HG03521 (cell line): Measurements from ENCODE around the gene EML1.

Experiments used
- ATAC-seq: cut with Tn5 transposase; IDR thresholded peaks from one replicate; pipeline ENCODE4 v1.9.1; 2021; ENCODE audit warnings: mild to moderate bottlenecking, moderate library complexity; ENCODE audit not compliant: unreplicated experiment

Gene EML1, protein sequence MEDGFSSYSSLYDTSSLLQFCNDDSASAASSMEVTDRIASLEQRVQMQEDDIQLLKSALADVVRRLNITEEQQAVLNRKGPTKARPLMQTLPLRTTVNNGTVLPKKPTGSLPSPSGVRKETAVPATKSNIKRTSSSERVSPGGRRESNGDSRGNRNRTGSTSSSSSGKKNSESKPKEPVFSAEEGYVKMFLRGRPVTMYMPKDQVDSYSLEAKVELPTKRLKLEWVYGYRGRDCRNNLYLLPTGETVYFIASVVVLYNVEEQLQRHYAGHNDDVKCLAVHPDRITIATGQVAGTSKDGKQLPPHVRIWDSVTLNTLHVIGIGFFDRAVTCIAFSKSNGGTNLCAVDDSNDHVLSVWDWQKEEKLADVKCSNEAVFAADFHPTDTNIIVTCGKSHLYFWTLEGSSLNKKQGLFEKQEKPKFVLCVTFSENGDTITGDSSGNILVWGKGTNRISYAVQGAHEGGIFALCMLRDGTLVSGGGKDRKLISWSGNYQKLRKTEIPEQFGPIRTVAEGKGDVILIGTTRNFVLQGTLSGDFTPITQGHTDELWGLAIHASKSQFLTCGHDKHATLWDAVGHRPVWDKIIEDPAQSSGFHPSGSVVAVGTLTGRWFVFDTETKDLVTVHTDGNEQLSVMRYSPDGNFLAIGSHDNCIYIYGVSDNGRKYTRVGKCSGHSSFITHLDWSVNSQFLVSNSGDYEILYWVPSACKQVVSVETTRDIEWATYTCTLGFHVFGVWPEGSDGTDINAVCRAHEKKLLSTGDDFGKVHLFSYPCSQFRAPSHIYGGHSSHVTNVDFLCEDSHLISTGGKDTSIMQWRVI

DNA sequence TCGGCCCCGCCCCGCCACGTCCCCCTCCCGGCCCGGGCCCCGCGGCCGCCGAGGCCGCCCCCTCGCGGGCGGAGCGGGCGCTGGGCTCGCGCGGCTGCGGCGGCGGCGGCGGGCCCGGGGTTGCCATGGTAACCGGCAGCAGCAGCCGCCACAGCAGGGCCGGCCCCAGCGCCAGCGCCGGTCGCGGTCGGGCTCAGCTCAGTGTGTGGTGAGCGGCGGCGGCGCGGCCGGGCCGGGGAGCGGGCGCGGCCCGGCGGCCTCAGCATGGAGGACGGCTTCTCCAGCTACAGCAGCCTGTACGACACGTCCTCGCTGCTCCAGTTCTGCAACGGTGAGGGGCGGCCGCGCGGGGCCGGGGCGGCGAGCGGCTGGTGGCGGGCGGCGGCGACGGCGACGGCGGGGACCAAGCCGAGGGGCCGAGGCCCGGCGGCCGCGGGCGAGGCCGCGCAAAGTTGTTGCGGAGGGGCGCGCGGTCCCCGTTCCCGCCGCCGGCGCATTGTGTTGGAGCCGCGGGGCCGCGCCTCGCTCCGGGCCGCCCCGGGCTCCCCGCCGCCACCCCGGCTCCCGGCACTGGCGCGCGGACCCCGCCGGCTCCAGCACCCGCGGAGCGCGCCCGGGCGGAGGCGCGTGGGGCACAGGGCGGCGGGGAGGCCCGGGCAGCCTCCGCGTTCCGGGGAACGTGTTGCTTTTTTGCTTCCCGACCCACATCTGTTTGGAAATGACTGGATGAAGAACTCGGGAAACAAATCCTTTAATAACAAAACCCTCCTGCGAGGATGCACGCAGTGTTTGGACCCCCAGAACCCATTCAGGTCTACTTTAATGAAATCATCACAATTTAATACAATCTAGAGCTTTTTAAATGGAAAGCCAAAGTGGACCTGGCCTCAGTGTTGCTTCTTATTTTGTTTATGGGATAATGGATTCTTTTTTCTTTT lies at the start of gene EML1:
TSS of gene EML1 (plus strand) at position 201 of the 938 bp plus-strand sequence. CDS start at position 265, 64 bp downstream.
- peak; percentile 93 for ATAC-seq

DNA sequence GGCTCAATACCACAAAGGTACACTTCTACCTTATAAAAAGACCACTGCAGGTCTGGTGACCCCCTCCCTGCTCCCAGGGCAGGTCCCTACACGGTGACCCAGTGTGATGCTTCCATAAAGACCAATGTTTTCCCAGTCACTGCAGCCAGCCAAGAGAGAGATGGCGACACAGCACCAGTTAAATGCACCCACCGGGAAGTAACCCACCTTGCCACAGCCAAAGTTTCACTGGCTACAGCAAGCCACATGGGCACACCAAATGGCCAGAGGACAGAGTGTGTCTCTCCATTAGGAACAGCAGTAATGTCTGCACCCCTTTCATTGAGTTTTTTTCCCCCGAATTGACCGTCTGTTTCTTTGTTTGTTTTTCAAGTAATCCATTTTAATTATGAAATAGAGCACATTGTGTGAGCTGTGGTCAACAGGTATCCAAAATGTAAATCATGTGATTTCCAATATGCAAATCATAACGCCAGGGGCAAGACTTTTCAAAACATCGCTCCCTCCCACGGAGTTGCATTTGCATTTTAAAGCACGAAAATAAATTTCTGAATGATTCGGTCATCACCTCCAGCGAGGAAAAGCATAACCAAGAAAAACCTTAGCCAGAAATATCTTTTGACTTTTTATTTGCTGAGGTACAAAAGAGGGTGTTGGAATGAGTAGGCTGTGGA lies 48.9 kb upstream of the EML1 start:
- ATAC-seq: no peak

DNA sequence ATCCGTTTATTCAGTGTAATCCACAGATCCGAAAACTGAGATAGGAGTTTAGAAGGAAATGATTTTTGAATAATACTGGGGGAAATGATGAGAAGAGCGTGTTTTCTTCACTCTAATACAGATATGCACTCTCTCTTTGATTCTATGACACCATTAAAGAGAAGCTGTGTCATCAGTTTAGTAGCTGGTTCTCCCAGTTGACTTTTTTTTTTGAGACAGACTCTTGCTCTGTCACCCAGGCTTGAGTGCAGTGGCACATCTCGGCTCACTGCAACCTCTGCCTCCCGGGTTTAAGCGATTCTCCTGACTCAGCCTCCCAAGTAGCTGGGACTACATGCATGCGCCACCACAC lies 48.4 kb upstream of the EML1 start:
- ATAC-seq: no peak

DNA sequence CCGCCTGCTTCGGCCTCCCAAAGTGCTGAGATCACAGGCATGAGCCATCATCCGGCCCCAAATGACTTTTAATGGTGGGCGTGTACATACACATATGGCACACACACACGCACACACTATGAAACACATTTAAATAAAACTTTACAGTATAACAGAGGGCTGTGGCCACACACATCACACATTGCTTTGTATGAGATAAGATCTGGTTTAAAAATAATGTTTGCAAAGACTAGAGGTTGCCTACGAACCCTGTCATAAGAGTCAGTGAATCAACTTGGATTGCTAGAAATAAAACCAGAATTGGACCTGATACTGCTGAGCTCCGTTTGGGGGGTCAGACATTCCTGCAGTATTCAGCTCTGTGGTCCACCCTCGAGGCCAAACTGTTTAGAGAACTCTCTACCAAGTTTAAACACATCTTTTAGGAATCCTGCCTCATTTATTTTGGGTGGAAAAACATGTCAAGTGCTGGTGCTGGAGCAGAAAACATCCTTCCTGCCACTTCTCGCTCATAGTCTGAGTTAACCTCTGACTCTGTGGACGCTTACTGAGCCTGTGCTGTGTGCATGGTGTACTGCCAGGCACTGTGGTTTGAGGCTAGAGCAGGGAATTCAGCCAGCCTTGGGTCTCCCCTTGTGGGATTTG lies 47.8 kb upstream of the EML1 start:
- ATAC-seq: no peak

DNA sequence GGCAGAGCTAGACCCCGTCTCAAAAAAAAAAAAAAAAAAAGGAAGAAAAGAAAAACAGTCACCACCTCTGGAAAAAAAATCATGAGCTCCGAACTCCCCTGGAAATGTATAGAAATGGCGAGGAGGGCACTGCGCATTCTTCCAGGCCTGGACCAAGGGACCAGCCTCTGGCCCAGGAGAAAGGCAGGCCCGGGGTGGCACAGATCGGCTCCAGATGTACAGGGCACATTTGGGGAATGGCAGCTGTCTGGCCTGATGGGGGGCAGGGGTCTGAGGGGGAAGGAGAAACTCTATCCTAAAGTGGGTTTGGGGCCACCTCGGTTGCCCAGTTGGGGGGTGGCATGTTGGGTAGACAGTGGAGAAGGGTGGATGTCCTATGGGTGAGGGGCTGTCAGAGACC lies 46.0 kb upstream of the EML1 start:
- no peak for ATAC-seq

DNA sequence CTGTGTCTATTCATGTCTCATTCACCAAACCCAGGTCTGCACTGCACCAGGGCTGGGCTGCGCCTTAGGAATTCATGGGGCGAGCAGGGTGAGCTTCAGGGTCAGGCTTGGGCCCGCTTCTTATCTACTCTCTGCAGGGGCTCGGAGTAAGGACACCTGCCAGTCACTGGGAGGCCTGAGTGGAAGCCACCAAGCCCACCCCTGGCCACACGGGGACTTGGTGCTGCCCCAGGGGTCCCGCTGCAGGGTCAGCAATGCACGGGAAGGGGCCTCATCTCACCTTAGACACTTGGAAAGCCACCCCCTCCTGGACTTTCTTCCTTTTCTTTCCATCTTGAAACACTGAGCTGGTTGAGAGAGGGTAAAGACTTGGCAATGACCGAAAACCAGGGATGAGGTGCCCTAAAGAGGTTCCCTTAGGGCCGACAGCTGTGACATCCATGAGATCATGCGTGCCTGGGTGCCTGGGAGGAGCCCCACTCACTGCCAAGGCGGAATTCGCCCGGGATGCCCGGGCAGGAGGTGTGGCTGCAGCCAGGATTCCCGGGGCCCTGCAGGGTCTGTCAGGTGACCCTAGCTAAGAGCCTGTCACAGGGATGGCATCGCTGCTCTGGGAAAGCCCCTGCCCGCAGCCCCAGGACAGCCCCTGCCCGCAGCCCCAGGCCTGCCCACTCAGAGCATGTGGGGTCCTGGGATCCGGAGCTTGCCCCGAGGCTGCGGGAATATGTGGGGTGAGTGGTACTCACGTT lies 45.5 kb upstream of the EML1 start:
- no peak for ATAC-seq

DNA sequence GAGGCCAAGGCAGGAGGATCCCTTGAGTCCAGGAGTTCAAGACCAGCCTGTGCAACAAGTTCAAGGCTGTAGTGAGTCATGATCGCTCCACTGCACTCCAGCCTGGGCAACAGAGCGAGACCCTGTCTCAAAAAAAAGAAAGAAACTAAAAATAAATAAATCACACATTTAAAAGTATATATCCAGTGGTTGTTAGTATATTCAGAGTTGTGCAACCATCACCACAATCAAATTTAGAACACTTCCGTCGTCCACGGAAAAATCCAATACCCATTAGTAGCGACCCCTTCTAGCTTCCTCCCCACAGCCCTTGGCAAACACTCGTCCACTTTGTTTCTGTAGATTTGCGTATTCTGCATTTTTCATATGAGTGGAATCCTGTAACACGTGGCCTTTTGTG lies 44.7 kb upstream of the EML1 start:
- ATAC-seq: no peak

DNA sequence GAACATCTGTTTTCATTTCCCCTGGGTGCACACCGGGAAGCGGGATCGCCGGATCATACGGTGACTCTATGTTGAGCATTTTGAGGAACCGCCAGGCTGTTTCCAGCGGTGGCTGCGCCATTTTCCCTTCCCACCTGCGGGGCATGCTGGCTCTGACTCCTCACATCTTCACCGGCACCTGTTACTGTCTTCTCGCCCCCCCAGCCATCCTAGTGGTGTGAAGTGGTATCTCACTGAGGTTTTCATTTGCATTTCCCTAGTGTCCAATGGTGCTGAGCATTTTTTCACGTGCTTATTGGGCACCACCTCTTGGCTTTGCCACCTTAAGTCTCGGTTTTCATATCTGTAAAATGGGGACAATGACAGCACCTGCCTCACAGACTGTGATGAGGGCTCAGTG lies 44.1 kb upstream of the EML1 start:
- no peak for ATAC-seq

DNA sequence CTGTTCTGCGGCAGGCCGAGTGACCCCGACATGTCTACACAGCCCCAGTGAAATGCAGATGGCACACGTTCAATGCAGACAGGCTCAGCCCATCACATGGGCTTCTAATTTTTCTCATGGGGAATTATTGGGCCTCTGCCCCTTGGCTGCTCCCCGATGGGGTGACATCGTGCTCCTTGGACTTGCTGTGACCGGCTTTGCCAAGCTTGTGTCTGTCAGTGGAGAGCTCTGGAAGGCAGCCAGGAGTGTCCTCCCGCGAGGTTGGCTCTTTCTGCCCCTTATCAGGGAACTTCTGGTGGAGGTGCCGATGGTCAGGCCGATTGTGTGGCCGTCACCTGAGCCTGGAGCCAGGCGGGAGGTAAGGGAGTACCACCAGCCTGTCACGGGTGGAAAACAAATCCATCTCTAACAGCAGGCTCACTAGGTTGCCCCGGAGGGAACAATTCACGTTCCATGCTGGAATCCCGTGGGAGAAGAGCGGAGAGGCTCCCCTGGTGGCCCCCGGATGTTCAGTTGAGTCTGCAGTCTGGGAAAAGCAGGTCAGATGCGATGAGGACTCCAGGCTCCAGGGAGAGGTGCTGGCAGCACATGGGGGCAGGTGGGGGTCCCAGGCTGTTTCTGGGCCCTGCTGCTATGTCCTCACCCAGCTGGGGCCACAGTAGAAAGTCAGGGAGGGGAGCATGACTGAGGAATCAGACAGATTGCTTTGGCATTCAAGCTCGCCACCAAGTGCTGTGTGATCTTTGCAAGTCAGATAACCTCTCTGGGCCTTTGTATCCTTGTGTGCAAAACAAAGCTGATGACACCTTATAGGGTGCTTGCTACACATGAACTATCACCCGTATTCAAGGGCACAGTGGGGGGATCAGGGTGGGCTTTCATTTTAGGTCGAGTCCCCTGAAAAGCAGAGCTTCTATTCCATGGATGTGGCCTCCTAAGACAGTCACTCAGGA lies 43.2 kb upstream of the EML1 start:
- ATAC-seq: no peak

DNA sequence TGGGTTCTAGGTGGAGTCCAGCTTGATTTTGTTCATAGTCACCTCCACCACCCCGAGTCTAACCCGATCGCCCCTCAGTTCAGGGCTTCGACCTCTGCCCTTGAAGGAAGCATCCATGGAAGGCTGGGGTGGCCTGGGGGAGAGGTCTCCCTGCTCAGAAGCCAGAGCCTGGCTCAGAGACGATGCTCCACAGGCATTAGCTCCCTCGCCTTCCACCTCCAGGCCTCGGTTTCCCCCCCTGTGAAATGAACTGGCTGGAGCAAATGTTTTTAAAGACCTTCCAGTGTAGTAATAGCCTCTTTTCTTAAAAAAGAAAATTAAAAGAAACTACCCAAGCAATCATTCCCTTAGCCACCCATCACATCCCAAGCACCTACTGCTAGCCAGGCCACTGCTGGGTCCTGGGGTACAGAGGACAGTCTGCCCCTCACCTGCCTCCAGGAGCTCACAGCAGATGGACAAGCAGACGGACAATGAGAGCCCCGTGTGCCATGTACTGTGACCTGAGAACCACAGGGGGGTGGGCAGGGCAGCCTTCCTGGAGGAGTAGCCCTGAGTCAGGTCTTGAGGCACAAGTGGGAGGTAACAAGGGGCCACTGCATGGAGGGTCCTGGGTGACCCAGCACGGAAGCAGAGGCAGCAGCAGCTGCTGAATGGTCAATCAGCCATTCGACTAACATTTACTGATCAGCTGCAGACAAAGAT lies 42.3 kb upstream of the EML1 start:
- no peak for ATAC-seq

DNA sequence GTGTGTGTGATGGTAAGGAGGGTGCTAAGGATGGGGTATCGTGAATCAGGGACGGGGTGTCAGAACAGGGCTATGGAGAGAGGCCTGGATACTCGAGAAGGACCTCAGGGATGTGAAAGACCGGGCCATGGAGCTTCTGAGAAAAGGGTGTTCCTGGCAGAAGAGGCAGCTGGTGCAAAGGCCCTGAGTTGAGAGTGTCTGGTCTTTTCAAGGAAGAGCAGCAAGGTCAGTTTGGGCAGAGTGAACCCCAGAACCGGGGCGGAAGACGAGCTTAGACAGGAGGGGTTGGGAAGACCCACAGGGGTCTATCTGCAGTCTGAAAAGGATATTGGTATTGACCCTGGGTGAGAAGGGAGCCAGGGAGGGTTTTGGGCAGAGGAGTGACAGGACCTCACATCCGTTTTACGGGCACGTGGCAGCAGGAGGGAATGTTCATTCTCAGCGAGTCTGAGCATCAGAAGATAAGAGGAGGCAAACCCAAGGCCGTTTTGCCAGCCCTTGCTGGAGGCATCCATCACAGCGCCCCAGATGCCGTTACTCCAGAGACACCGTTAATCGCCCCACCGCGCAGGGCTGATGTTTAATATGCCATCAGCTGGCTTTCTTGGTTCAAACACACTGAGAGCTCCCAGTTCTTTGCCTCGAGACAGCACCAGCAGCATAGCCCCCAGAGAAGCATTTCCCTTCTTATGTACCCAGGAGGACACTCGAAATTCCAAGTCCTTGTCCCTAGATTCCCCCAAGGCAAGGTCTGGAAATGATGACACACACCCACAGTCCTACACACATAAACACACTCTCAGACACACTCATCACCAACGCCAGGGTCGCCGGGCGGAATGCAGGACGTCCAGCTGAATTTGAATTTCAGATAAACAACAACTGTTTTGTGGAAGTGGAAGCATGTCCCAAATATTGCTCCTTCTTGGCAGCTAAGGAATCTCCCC lies 41.4 kb upstream of the EML1 start:
- no peak for ATAC-seq

DNA sequence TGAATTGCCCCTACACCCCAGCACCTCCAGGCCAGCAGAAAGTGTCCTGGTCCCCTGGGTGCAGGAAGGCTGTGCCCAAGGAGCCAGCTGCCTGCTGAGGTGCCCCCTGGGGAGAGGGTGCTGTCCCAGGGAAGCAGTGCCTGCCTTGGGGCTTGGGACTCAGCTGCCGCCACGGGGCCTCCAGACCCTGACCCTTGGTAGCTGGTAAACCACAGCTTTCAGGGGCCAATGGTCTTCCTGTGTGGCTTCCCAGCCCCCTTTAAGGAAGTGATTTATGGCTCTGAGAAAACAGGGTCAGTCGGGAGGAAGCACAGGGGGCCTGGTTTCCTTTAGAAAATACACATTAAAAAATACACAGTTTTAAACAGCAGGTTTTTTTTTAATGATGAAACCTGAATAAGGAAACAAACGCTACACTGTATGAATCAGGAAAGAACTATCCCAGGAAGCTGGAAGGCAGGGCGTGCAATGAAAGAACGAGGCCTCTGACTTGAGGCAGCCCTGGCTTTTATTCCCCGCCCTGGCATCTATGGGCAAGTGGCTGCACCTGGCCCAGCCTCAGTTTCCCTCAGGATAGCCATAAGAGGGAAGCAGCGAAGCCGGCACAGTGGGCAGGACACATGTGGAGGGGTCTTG lies 40.6 kb upstream of the EML1 start:
- no peak for ATAC-seq

DNA sequence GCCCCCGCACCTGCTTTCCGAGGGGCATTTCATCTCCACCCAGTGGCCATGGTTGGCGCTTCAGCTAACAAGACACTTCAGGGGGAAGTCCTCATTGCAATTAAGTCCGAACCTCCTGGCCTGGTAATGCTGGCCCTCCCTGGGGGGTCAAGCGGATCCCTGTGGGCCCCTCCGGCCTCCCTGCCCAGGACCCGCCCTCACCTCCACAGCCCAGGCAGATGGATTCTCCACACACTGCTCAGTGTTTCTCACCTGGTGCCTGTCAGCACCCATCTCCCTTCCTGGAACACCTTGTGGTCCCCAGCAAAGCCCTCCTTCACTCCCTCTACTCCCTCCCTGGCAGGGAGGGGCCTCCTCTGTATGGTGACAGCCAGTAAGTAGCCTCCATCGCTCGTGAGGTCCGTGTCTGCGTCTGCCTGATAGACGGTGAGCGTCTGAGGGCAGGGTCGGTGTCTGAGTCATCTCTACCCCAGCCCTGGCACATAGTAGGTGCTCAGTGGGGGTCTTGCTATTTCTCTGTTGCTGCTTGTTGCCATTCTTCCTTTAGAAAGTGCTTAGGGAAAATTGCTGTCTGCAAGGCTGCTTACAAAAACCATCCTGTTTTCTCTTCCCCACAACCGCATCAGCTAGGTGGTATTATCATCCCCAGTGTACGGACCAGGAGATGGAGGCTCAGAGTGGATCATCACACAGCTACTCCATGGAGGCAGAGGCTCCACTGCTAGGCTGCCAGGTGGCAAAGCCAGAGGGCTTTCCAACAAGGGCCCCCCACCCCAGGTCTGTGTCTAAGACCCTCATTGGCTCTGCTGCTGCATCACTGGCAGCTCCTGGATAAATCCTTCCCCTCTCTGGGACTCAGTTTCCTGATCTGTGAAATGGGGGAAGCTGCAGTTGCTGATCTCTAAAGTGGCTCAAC lies 39.7 kb upstream of the EML1 start:
- no peak for ATAC-seq

DNA sequence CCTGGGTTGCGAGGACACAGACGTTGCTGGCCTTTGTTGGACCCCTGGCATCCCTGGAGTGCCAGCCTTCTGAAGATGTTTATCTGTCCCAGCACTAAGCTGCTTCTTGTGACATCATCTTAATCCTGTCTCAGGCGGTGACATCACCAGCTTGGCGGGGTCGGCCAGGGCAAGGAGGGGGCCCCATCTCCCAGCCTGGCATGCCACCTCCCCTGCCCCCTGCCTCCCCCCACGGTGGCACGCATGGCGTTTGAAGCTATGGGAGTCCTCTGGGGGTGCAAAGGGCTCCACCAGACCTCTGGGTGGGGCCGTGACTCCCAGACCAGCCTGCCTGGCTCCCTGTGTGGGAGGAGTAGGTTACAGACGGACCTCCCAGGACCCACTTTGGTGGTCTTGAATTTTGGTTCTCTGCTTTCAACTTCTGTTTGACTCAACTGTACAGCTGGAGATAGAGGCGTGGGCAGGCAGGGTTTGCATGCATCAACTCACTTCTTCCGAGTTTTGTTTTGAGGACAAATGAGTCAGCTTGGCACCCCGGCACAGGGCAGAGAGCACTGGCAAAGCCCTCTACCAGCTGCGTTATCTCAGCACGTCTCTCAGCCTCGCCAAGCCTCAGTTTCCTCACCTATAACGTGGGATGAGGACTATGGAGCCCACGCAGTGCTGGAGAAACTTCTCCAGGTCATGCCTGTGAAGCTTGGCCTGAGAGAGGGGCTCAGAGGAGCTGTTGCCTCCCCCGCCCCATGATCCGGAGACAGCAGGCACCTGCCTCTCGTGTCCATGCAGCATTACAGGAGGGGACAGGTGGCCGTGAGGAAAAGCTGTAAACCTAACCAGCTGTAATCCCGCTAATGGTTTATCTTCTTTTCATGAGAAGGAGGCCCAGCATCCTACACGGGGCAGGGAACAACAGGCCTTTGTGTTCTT lies 38.8 kb upstream of the EML1 start:
- ATAC-seq: no peak
